Fibroblast of skin of right quadriceps (primary cell): ENCODE results near the gene TUBB1.

Experiments used
- DNase-seq: peaks from one replicate; pipeline ENCODE4 v3.0.0-alpha.2; 2013

TUBB1 gene

GRCh38 chr20:59044796-59045195 lies 25.6 kb downstream of the TUBB1 start:
- no peak for DNase-seq

DNA sequence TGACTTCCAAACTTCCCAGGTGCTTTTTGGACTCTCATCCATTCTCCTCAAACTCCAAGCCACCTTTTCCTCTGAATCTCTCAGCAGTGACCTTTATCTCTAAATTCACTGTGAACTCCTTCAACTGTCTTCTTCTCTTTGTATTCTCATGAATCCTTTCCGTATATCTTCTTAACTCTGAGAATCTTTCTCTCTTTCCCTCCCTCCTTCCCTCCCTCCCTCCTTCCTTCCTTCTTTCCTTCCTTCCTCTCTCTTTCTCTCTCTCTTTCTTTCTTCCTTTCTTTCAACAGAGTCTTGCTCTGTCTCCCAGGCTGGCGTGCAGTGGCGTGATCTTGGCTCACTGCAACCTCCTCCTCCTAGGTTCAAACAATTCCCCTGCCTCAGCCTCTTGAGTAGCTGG lies 27.6 kb downstream of the TUBB1 start:
- DNase-seq, result no peak

DNA sequence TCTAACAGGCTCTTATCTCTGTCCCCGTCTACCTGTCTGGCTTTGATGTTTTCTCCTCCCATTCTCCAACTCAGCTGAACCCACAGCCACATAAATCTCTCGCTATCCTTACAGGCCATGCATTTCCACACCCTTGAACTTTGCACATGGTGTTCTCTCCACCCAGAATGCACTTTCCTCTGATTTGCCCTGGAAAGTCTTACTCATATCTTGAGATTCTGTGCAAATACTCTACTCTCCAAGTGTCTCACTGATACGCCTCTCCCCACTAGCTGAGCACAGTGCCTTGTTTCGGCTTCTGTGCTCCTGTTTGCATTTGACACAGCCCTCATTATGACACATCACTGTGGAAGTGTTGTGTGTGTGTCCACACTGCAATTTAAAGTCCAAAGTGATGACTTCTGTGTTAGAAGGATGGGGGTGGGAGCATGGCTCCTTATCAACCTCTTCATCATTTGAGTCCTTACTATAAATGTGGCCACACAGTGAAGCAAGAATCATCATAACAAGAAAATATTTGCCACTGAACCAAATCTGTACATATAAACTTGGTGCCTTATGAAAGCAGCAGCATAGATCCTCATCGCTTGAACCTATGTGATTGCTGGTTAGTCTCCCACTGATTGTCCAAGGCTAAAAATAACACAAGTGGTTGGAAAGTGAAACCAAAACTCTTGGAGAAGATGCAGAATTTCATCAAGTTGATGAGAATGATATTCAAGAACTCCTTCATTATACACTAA lies 28.9 kb downstream of the TUBB1 start:
- peak; percentile 76 for DNase-seq

DNA sequence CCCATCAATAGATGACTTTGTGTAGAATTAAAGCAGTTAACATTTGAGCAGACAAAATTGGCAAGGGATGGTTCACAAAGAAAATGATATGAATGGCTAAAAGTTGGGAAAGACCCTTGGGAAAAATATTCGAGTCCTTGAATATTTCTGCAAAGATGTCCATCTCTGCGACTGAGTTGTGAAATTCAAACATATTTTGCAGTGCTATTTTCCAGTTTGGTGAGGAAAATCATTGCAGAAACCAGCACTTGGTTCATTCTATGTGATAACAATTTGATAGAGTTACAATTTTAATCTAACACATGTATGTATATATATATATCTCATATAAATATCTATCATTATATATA lies 29.4 kb downstream of the TUBB1 start:
- no peak for DNase-seq

DNA sequence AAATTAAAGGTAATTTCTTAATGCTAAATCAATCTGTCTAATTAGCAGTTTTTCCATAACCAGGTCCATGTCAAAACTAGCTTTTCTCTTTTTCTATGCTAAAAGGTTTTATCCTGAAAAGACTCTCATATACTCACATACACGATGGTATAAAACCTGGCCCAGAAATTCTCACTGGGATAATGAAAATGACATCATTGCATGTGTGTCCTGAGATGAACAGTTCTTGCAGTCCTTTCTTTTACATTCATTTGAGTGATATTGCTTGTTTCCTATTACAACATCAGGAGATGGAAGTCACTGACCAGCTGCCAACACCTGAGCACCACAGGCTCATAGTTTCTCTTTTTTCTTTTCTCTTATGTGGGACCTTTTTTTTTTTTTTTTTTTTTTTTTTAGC lies 31.2 kb downstream of the TUBB1 start:
- no peak for DNase-seq

- no peak for DNase-seq
These were observed 32.5 kb downstream of the TUBB1 start for GRCh38 chr20:59051666-59052185.

- DNase-seq, result peak; percentile 9
These were observed 36.1 kb downstream of the TUBB1 start for GRCh38 chr20:59055302-59055701.

- DNase-seq, result no peak
These were observed 42.9 kb downstream of the TUBB1 start for GRCh38 chr20:59062081-59062480.

DNA sequence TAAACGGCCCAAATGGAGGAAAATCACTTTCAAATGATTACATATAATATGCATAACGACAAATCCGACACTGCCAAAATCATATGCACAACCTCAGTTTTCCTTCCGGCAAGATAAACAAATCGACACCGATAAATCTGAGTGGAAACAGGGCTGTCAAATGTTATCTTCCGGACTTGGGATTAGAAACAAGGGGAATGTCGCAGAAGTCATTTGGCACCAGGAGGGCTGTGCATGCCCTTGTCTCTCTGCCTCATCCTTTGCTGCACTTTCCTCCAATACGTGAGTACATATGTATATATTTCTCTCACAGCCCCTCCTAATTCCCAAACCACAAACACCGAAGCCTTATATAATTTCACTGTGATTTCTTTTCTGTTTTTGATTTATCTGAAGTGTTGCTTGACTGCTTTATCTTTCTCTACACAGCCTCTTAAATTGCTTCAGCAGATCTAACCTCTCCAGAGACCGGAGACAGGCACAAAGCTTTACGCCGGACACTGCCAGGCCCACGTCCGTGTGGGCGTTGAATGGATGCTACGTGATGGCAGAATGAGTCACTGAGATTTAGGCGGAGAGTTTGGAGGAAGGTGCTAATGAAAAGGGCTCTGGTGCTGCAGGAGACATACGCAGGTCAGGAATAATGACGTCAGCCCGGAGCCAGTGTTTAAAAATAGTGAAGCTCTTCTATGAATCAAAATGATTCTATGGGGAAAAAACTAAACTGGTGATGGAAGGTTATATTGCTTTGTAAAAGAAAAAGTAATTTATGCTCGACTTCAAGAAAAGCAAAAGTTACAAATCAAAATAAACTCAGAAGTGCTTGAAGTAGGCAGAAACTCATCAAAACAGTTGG lies 44.4 kb downstream of the TUBB1 start:
- DNase-seq, result peak; percentile 70

GRCh38 chr20:59064214-59064722 lies 45.0 kb downstream of the TUBB1 start:
- no peak for DNase-seq

DNA sequence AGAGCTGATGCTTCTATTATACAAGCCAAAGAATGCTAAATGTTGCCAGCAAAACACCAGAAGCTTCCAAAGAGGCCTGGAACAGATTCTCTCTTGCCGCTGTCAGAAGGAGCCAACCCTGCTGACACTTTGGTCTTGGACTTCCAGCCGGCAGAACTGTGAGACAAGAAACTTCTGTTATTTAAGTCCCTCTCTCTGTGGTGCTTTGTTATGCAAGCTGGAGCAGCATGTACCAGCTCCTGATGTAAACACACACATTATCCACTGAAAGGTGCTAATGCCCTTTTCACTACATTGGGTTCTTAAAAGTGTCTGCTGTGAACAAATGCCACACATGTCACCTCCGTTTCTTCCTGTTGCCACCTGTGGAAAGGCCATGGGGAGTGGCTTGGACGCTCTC lies 49.3 kb downstream of the TUBB1 start:
- no peak for DNase-seq

GRCh38 chr20:59069026-59069425 lies 49.8 kb downstream of the TUBB1 start:
- DNase-seq, result no peak

DNA sequence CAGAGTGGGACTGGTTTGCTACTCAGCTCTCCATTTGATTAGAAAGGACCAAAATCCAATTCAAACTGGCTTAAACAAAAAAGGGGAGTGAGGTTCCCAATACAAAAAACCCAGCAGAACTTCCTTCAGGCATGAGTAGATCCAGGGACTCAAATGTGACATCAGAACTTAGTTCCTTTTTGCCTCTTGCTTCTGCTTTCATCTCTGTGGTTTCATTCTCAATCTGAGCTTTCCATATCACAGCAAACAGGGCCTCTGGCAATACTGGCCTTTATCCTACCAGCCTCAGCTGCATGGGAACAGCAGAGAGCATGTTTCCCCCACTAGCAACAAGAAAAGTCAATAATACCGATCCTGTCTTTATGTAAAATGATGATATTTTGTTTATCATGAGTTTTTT lies 52.0 kb downstream of the TUBB1 start:
- DNase-seq, result no peak

GRCh38 chr20:59073582-59073981 lies 54.4 kb downstream of the TUBB1 start:
- DNase-seq, result no peak

DNA sequence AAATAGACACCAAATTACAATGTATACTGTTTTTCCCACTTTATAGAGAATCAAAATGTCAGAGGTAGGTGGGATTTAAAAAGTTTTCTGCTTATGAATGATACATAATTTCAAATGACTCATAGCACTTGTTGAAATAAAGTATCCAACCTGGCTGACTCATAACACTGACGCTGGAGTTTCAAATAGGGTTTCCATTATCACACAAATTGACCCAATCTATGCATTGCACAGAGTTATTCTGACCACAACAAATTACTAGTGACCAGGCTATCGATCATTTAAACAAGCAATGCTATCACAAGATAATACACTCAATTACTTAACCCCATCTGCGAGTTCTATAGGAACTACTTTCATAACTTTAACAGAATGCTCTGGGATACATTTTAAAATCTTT lies 55.2 kb downstream of the TUBB1 start:
- peak; percentile 40 for DNase-seq

- no peak for DNase-seq
These were observed 56.8 kb downstream of the TUBB1 start for GRCh38 chr20:59075934-59076508.
